Erythroblast (primary cell): Measurements from ENCODE around the gene PDZRN3.

Experiments
- GATA1 ChIP-seq: IDR thresholded peaks from 2 replicates; pipeline ENCODE4 v1.6.1; 2011; ENCODE audit warnings: low read depth, mild to moderate bottlenecking, control low read depth, low read length, moderate library complexity
- POLR2A ChIP-seq: IDR thresholded peaks from 2 replicates; pipeline ENCODE4 v1.6.1; 2011; ENCODE audit warnings: mild to moderate bottlenecking, low read length

- TF ChIP-seq POLR2A (no peak), GATA1 (no peak)
Observed at GRCh38 chr3:73451301-73451944, 173.3 kb downstream of the PDZRN3 start.
